CD14-positive monocyte (primary cell): ENCODE results near the gene ITPR2. TPM values are rescaled to one million over a fixed set of nuclear protein-coding genes. Genes with fewer than 3 reads are reported as not detected.

ENCODE experiments used
- DNase-seq, 3 donors: peaks; one replicate each; pipeline ENCODE4 v3.0.0-alpha.2; 2011 to 2022
- H2AFZ ChIP-seq: 2 replicates; pipeline ENCODE4 v1.6.0; 2012; ENCODE audit warnings: mild to moderate bottlenecking, low read depth, low read length, inconsistent platforms; ENCODE audit not compliant: insufficient read depth, poor library complexity, severe bottlenecking
- H3K27ac ChIP-seq, 2 donors: 1 replicate in 1 of 2; 2 replicates in 1 of 2; pipeline ENCODE4 v1.5.1; 2012 to 2013; ENCODE audit warnings: low read length in 2 of 2, control low read depth in 1 of 2, inconsistent platforms in 1 of 2, low read depth in 1 of 2, mild to moderate bottlenecking in 1 of 2
- H3K27me3 ChIP-seq, 2 donors: one replicate each; pipeline versions ENCODE4 v1.6.0 to v1.6.1; 2011 to 2013; ENCODE audit warnings: low read length in 2 of 2; ENCODE audit not compliant: control insufficient read depth in 2 of 2, insufficient read depth in 2 of 2
- H3K36me3 ChIP-seq, 2 donors: replicated peaks in 1 of 2; 1 replicate in 1 of 2; 2 replicates in 1 of 2; pipeline versions ENCODE4 v1.5.1 to v1.6.1; 2012 to 2013; ENCODE audit warnings: low read length in 2 of 2, control low read depth in 1 of 2, inconsistent platforms in 1 of 2, mild to moderate bottlenecking in 1 of 2; ENCODE audit not compliant: insufficient read depth in 2 of 2, control insufficient read depth in 1 of 2
- H3K4me1 ChIP-seq, 2 donors: 1 replicate in 1 of 2; 2 replicates in 1 of 2; pipeline versions ENCODE4 v1.5.1 to v1.6.1; 2012 to 2013; ENCODE audit warnings: low read length in 2 of 2, control low read depth in 1 of 2, inconsistent platforms in 1 of 2, mild to moderate bottlenecking in 1 of 2, moderate library complexity in 1 of 2; ENCODE audit not compliant: insufficient read depth in 2 of 2, control insufficient read depth in 1 of 2
- H3K4me2 ChIP-seq: replicated peaks from 2 replicates; pipeline ENCODE3; 2012; ENCODE audit warnings: low read length, moderate library complexity, mild to moderate bottlenecking; ENCODE audit not compliant: poor library complexity, severe bottlenecking; ENCODE audit errors: extremely low read depth
- H3K4me3 ChIP-seq, 3 experiments: fragments of 200-600 bp in 1 of 3; sonication (generic) in 1 of 3; replicated peaks in 1 of 3; 1 replicate in 2 of 3; 2 replicates in 1 of 3; pipeline ENCODE4 v1.5.1; 2011 to 2013; ENCODE audit warnings: low read length in 3 of 3, mild to moderate bottlenecking in 3 of 3, control low read depth in 2 of 3, low read depth in 2 of 3, inconsistent platforms in 1 of 3, moderate library complexity in 1 of 3
- H3K79me2 ChIP-seq: 2 replicates; pipeline ENCODE4 v1.6.0; 2012; ENCODE audit warnings: mild to moderate bottlenecking, control low read depth, inconsistent platforms, low read length, moderate library complexity; ENCODE audit not compliant: insufficient read depth
- H3K9ac ChIP-seq: 2 replicates; pipeline ENCODE4 v1.6.0; 2017; ENCODE audit warnings: low read length, mild to moderate bottlenecking; ENCODE audit not compliant: insufficient read depth, poor library complexity, severe bottlenecking
- H3K9me3 ChIP-seq, 2 donors: replicated peaks in 1 of 2; 1 replicate in 1 of 2; 2 replicates in 1 of 2; pipeline versions ENCODE4 v1.5.1 to v1.6.1; 2012 to 2013; ENCODE audit warnings: low read length in 2 of 2, control low read depth in 1 of 2; ENCODE audit not compliant: control insufficient read depth in 1 of 2, insufficient read depth in 1 of 2
- H4K20me1 ChIP-seq: 2 replicates; pipeline ENCODE4 v1.6.0; 2012; ENCODE audit warnings: mild to moderate bottlenecking, low read length, control low read depth, moderate library complexity; ENCODE audit not compliant: insufficient read depth
- H3K27ac Mint-ChIP-seq, 7 donors: one replicate each; pipeline ENCODE4 v1.8.0; 2020; ENCODE audit warnings: mild to moderate bottlenecking in 7 of 7, mixed read lengths in 7 of 7, moderate library complexity in 6 of 7, inconsistent platforms in 2 of 7
- H3K27me3 Mint-ChIP-seq, 3 donors: one replicate each; pipeline ENCODE4 v1.8.0; 2021 to 2022; ENCODE audit warnings: low read depth in 3 of 3, mild to moderate bottlenecking in 3 of 3, mixed read lengths in 3 of 3, moderate library complexity in 3 of 3, inconsistent platforms in 1 of 3
- H3K36me3 Mint-ChIP-seq, 2 donors: one replicate each; pipeline ENCODE4 v1.8.0; 2020; ENCODE audit warnings: mixed read lengths in 2 of 2, inconsistent platforms in 1 of 2, mild to moderate bottlenecking in 1 of 2
- H3K4me1 Mint-ChIP-seq: one replicate; pipeline ENCODE4 v1.8.0; 2020; ENCODE audit warnings: mild to moderate bottlenecking, mixed read lengths
- H3K4me3 Mint-ChIP-seq, 2 donors: one replicate each; pipeline ENCODE4 v1.8.0; 2020; ENCODE audit warnings: mild to moderate bottlenecking in 2 of 2, mixed read lengths in 2 of 2, moderate library complexity in 1 of 2
- H3K9me3 Mint-ChIP-seq, 7 donors: one replicate each; pipeline ENCODE4 v1.8.0; 2020 to 2022; ENCODE audit warnings: mixed read lengths in 7 of 7, mild to moderate bottlenecking in 6 of 7, moderate library complexity in 6 of 7, inconsistent platforms in 2 of 7
- WGBS: methylation state at CpG from one replicate; pipeline ENCODE4 v1.1.5; 2013; ENCODE audit warnings: missing lambda C conversion rate; ENCODE audit not compliant: insufficient coverage; 5-methylcytosine and 5-hydroxymethylcytosine counted together
- intact Hi-C, 2 donors: fragments of 100-400 bp; cut with micrococcal nuclease; formaldehyde crosslinking; loops; one replicate each; pipeline versions ENCODE4 v1.15.0 to v1.15.1; 2023
- polyA plus RNA-seq, 3 donors: library from polyadenylated mRNA; depleted of rRNA in 1 of 3; unstranded in 2 of 3; stranded (reverse) in 1 of 3; fragments of 300-500 nt in 2 of 3; fragments of >200 nt in 1 of 3; fragmentation: Illumina TruSeq in 2 of 3; gene quantifications; 1 replicate in 2 of 3; 2 replicates in 1 of 3; pipeline ENCODE4 v1.2.3, GENCODE V29; 2012 to 2021
- TF ChIP-seq, protein P1 (sequence below): fragments of 200-600 bp; IDR thresholded peaks from one replicate; pipeline ENCODE4 v1.8.0; 2022; ENCODE audit warnings: antibody characterized with exemption, mild to moderate bottlenecking

ITPR2 gene
- polyA plus RNA-seq, 3 donors, result 2.7 to 6.4 (median 5.7) TPM

DNA sequence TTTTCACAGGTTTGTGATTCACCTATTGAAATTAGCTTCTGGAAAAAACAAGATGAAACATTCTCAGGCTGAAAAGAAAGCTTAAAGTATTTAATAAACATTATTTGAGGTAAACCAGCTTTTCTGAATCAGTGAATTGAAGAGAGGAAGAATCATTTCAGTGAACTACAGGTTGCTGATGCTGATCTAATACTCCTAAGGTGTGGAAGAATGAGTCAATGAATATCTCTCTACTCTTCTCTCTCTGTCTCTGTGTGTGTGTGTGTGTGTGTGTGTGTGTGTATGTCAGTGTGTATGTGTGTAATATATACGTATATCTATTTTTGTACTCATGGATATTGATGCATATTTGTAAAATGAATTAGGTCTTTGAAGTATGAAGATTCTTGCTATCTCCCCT is 325.4 kb downstream of the ITPR2 start:
- no peaks in the 10 kb centered on the region for H3K79me2 ChIP-seq
- no peaks in the 10 kb centered on the region for H3K36me3 ChIP-seq
- Mint-ChIP-seq H3K27ac (no peak overlapping the region), H3K4me1 (no peaks in the 10 kb centered on the region), H3K4me3 (no peak overlapping the region), H3K36me3 (peaks cover 8 to 9% of the 10 kb centered on the region in 2 donors), H3K27me3 (no peaks in the 10 kb centered on the region), H3K9me3 (peaks cover 0 to 1% (median 0%) of the 10 kb centered on the region in 7 donors)
- TF ChIP-seq, protein P1, sequence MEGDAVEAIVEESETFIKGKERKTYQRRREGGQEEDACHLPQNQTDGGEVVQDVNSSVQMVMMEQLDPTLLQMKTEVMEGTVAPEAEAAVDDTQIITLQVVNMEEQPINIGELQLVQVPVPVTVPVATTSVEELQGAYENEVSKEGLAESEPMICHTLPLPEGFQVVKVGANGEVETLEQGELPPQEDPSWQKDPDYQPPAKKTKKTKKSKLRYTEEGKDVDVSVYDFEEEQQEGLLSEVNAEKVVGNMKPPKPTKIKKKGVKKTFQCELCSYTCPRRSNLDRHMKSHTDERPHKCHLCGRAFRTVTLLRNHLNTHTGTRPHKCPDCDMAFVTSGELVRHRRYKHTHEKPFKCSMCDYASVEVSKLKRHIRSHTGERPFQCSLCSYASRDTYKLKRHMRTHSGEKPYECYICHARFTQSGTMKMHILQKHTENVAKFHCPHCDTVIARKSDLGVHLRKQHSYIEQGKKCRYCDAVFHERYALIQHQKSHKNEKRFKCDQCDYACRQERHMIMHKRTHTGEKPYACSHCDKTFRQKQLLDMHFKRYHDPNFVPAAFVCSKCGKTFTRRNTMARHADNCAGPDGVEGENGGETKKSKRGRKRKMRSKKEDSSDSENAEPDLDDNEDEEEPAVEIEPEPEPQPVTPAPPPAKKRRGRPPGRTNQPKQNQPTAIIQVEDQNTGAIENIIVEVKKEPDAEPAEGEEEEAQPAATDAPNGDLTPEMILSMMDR, result no peak
- H3K9me3 ChIP-seq, result no peaks in the 10 kb centered on the region
- H3K9ac ChIP-seq, result no peak overlapping the region
- no peak overlapping the region for H3K27ac ChIP-seq
- H2AFZ ChIP-seq, result no peak overlapping the region
- no peaks in the 10 kb centered on the region for H3K27me3 ChIP-seq
- H4K20me1 ChIP-seq, result no peaks in the 10 kb centered on the region
- WGBS, result no CpG with 5 or more reads among the region's 1 CpG
- no peak for DNase-seq
- H3K4me3 ChIP-seq, result no peak overlapping the region
- H3K4me2 ChIP-seq, result no peak overlapping the region
- intact Hi-C loops, result no loop called here
- no peaks in the 10 kb centered on the region for H3K4me1 ChIP-seq

DNA sequence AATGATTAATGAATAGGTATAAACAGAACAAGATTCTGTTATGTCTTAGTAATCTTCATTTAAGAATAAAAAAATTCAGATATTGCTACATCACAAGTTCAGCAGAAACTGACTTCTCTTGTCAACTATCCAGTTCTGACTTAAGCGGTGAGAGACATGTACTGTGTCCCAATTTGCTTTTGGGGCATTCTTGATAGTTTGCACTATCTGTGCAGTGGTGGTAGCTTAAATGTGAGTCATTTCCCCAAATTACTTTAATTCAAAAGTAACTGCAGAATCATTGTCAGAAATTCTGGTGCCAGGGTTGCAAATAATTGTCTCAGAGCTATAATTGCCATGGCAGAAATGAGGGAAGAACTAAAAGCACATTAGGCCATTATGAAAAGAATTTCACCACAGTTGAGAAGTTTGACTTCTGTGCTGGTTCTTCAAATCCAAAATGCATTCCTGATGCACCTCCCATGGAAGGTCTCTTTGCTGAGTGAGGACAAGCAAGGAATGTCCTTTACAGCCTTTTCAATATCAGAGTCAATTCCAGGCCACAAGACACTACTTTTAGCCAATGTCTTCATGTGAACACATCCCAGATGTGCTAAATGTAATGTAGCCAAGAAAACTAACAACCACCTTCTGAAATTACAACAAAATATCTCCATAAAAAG is 332.9 kb downstream of the ITPR2 start:
- Histone ChIP-seq H4K20me1 (no peaks in the 10 kb centered on the region), H3K9ac (no peak overlapping the region), H2AFZ (no peak overlapping the region), H3K79me2 (no peaks in the 10 kb centered on the region), H3K27me3 (no peaks in the 10 kb centered on the region), H3K36me3 (no peaks in the 10 kb centered on the region), H3K27ac (no peak overlapping the region), H3K9me3 (no peaks in the 10 kb centered on the region), H3K4me1 (no peaks in the 10 kb centered on the region), H3K4me3 (no peak overlapping the region), H3K4me2 (no peak overlapping the region)
- no peaks in the 10 kb centered on the region for H3K27me3 Mint-ChIP-seq
- DNase-seq, result no peak
- peaks cover 0 to 3% (median 0%) of the 10 kb centered on the region in 7 donors for H3K9me3 Mint-ChIP-seq
- no peak overlapping the region for H3K4me3 Mint-ChIP-seq
- peaks cover 4% of the 10 kb centered on the region for H3K4me1 Mint-ChIP-seq
- intact Hi-C loops, result no loop called here
- H3K36me3 Mint-ChIP-seq, result peaks cover 7 to 8% of the 10 kb centered on the region in 2 donors
- H3K27ac Mint-ChIP-seq, result no peak overlapping the region
- TF ChIP-seq, protein P1, result no peak
- WGBS, result no CpG with 5 or more reads among the region's 1 CpG
